Muscle of leg (tissue), 11 donors: ENCODE measurements around the gene ATF7. TPM values are rescaled to one million over a fixed set of nuclear protein-coding genes. Genes with fewer than 3 reads are reported as not detected.

Source experiments
- DNase-seq: peaks from one replicate; pipeline ENCODE4 v3.0.0; 2013
- H3K27ac ChIP-seq: one replicate; pipeline ENCODE4 v1.5.1; 2013; ENCODE audit warnings: mild to moderate bottlenecking, low read length, control low read depth
- H3K27me3 ChIP-seq: one replicate; pipeline ENCODE4 v1.6.1; 2013; ENCODE audit warnings: low read length; ENCODE audit not compliant: control insufficient read depth, insufficient read depth
- H3K36me3 ChIP-seq: one replicate; pipeline ENCODE4 v1.6.1; 2013; ENCODE audit warnings: low read length; ENCODE audit not compliant: control insufficient read depth, insufficient read depth
- H3K4me1 ChIP-seq: one replicate; pipeline ENCODE4 v1.6.1; 2013; ENCODE audit warnings: low read length; ENCODE audit not compliant: control insufficient read depth, insufficient read depth
- H3K4me3 ChIP-seq: one replicate; pipeline ENCODE4 v1.5.1; 2013; ENCODE audit warnings: low read length, control low read depth
- H3K9me3 ChIP-seq: replicated peaks from 2 replicates; pipeline ENCODE4 v1.6.1; 2013; ENCODE audit warnings: low read depth, low read length; ENCODE audit not compliant: control insufficient read depth
- WGBS: methylation state at CpG from one replicate; pipeline ENCODE4 v1.1.5; 2013; ENCODE audit warnings: missing lambda C conversion rate; ENCODE audit not compliant: insufficient coverage; 5-methylcytosine and 5-hydroxymethylcytosine counted together
- polyA plus RNA-seq, 8 donors: library from polyadenylated mRNA; unstranded; fragments of 120-200 nt; gene quantifications; one replicate each; pipeline versions ENCODE4 v1.2.1 to v1.2.3, GENCODE V29; 2013; ENCODE audit warnings: inconsistent platforms in 1 of 8, low replicate concordance in 1 of 8; ENCODE audit not compliant: insufficient read length in 8 of 8, insufficient read depth in 1 of 8
- total RNA-seq: library from RNA; stranded (reverse); fragments of 120-200 nt; gene quantifications from one replicate; pipeline ENCODE4 v1.2.4, GENCODE V29; 2013

Gene ATF7
- total and polyA plus RNA-seq, 9 donors = 18.8 to 53.5 (median 46.3) TPM

- 59% methylated on average over 3 of the region's 6 CpGs for WGBS
- no peak overlapping the region for H3K4me3 ChIP-seq
- DNase-seq = no peak
- H3K9me3 ChIP-seq = no peaks in the 10 kb centered on the region
- peaks cover 32% of the 10 kb centered on the region for H3K4me1 ChIP-seq
- peak overlapping the region; percentile 68 for H3K27ac ChIP-seq
- peaks cover 1% of the 10 kb centered on the region for H3K36me3 ChIP-seq
- no peaks in the 10 kb centered on the region for H3K27me3 ChIP-seq
Observed at GRCh38 chr12:53591301-53592206, 34.6 kb downstream of the ATF7 start.

DNA sequence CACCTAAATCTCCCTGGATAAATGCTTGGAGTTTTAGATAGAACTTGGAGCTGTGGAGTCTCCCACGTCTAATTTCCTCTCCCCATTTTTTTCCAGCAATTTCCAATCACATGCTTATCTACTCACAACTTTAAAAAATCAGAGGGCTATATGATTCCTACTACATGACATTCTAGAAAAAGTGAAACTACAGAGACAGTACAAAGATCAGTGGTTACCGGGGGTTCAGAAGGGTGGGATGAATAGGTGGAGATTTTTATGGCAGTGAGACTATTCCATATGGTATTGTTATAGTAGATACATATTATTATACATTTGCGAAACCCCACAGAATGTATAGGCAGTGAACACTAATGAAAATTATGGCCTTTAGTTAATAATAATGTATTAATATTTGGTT lies 35.5 kb downstream of the ATF7 start:
- Histone ChIP-seq H3K36me3 (peaks cover 2% of the 10 kb centered on the region), H3K4me3 (no peak overlapping the region), H3K27me3 (no peaks in the 10 kb centered on the region), H3K27ac (no peak overlapping the region), H3K4me1 (peaks cover 27% of the 10 kb centered on the region), H3K9me3 (no peaks in the 10 kb centered on the region)
- DNase-seq = no peak
- WGBS = no CpG with 5 or more reads among the region's 3 CpGs

- DNase-seq = no peak
- WGBS = no CpG with 5 or more reads among the region's 4 CpGs
- Histone ChIP-seq H3K4me3 (no peak overlapping the region), H3K4me1 (peaks cover 21% of the 10 kb centered on the region), H3K27ac (no peak overlapping the region), H3K9me3 (no peaks in the 10 kb centered on the region), H3K27me3 (no peaks in the 10 kb centered on the region), H3K36me3 (peaks cover 2% of the 10 kb centered on the region)
Observed at GRCh38 chr12:53589915-53590314, 36.3 kb downstream of the ATF7 start.

DNA sequence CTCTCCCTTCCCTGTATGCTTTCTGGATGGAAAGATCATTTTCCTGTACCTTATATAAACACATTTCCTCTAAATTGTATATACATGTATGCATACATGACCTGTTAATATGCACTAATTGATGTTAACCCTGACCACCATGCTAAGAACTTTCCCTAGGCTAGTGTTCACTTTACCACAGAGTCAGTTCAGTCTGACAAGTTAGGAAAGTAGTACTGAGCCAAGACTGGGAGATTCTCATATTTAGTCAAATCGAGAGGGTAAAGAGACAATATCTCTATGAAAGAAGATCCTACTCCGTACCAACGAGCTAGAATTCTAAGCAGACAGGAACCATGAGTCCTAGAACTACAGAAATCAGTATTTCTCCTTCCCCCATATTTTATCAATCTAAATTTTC lies 36.8 kb downstream of the ATF7 start:
- no peaks in the 10 kb centered on the region for H3K27me3 ChIP-seq
- no CpG with 5 or more reads among the region's 3 CpGs for WGBS

DNA sequence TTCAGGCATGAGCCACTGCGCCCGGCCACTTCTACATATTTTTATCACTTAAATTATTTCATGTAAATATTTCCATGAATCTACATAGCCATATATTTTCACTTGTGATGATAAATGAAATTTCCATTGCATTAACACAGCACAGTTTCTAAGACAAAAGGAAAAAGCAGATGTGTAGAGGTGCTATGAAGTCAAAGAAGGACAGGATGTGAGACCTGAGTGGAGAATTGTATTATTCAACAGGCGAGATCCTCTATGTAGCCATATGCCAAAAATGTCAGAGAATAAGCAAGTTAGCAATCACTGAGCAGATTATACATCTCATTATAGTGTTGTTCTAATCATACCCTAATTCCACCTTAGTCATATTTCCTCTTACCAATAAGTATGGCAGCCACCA lies 38.1 kb downstream of the ATF7 start:
- Histone ChIP-seq H3K27ac (no peak overlapping the region), H3K27me3 (no peaks in the 10 kb centered on the region), H3K9me3 (no peaks in the 10 kb centered on the region), H3K36me3 (peaks cover 2% of the 10 kb centered on the region), H3K4me3 (no peak overlapping the region), H3K4me1 (peaks cover 10% of the 10 kb centered on the region)
- DNase-seq = no peak
- no CpG with 5 or more reads among the region's 3 CpGs for WGBS

More for the DNA sequence above, 36.8 kb downstream of the ATF7 start:
- no peak for DNase-seq
- peaks cover 17% of the 10 kb centered on the region for H3K4me1 ChIP-seq
- no peaks in the 10 kb centered on the region for H3K9me3 ChIP-seq
- peaks cover 2% of the 10 kb centered on the region for H3K36me3 ChIP-seq
- H3K4me3 ChIP-seq = no peak overlapping the region
- no peak overlapping the region for H3K27ac ChIP-seq

DNA sequence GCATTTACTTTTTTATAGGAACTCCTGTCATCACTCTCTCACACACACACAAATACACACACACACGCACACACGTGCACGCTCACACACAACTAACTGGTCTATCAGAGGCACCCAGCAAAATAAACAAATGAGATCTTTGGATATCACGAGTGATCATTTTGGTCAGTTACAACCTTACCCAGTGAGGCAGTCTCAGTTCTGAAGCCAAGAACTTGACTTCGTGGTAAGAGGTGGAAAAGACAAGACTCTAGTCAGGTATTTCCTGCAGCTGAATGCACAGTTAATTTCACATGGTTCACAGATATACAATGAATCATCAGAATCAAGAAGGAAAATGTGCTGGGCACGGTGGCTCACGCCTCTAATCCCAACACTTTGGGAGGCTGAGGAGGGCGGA lies 39.4 kb downstream of the ATF7 start:
- no peak overlapping the region for H3K4me3 ChIP-seq
- WGBS = 100% methylated on average over 2 of the region's 8 CpGs
- peaks cover 2% of the 10 kb centered on the region for H3K36me3 ChIP-seq
- peaks cover 5% of the 10 kb centered on the region for H3K4me1 ChIP-seq
- no peaks in the 10 kb centered on the region for H3K27me3 ChIP-seq
- no peak for DNase-seq
- no peak overlapping the region for H3K27ac ChIP-seq
- no peaks in the 10 kb centered on the region for H3K9me3 ChIP-seq

DNA sequence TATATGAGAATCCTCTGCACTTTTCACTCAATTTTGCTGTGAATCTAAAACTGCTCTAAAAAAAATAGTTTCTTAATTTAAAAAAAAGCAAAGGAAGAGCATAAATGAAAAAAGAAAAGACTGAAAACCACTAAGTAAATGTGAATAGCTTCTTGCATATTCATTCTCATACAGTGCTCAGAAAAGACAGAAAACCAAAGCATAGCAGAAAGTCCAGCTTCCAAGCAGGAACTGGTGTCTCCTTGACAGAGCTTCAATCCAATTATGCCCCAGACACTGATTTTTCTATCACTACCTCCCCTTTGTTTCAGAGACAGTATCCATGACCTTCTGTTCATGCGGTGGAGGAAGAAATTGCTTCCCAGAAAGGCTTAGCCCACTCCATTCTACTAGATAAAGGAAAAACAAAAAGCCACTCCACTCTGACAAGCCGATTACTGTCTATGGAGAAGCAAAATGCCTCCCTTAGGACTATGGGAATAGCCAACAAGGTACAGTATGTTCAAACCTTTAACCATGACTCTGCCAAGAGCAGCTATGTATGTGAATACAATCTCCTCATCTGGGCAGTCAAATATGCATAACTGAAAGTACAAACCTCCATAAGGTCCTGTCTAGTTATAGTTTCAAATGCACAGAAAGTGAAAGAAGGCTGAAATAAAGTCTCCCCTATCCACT lies 40.6 kb downstream of the ATF7 start:
- 50% methylated on average over 2 of the region's 2 CpGs for WGBS
- DNase-seq = no peak
- Histone ChIP-seq H3K36me3 (peaks cover 2% of the 10 kb centered on the region), H3K9me3 (no peaks in the 10 kb centered on the region), H3K27ac (peak overlapping the region; percentile 37), H3K27me3 (no peaks in the 10 kb centered on the region), H3K4me1 (no peaks in the 10 kb centered on the region), H3K4me3 (no peak overlapping the region)

DNA sequence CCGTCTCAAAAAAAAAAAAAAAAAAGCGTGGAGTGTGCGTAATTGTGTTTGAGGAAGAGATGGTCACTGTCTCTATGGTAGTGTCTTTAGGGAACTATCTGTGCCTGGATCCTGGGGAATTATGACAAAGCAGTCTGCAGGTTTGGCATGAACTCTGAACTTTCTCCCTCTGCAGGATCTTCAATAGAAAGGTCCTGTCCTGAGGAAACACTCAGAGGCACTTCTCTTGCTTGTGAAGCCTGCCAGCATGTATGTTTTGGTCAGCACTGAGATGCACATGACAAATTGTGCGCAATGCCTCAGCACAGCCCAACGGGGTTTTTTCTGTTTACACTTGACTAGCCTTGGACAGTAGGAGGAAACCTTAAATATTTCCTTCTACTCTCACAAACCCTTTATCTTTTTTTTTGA lies 46.6 kb downstream of the ATF7 start:
- no peaks in the 10 kb centered on the region for H3K9me3 ChIP-seq

GRCh38 chr12:53578783-53579182 lies 47.4 kb downstream of the ATF7 start:
- H3K9me3 ChIP-seq = no peaks in the 10 kb centered on the region
- no peak overlapping the region for H3K27ac ChIP-seq
- H3K36me3 ChIP-seq = peaks cover 14% of the 10 kb centered on the region
- peaks cover 3% of the 10 kb centered on the region for H3K4me1 ChIP-seq
- no peaks in the 10 kb centered on the region for H3K27me3 ChIP-seq
- no peak for DNase-seq
- 83% methylated on average over 2 of the region's 5 CpGs for WGBS
- no peak overlapping the region for H3K4me3 ChIP-seq

More for the DNA sequence above, 46.6 kb downstream of the ATF7 start:
- Histone ChIP-seq H3K4me3 (no peak overlapping the region), H3K36me3 (peaks cover 14% of the 10 kb centered on the region), H3K4me1 (peaks cover 3% of the 10 kb centered on the region), H3K27me3 (no peaks in the 10 kb centered on the region), H3K27ac (no peak overlapping the region)
- 77% methylated on average over 2 of the region's 5 CpGs for WGBS
- DNase-seq = no peak

GRCh38 chr12:53577941-53578352 lies 48.2 kb downstream of the ATF7 start:
- H3K4me3 ChIP-seq = no peak overlapping the region
- no peak overlapping the region for H3K27ac ChIP-seq
- peaks cover 14% of the 10 kb centered on the region for H3K36me3 ChIP-seq
- no peaks in the 10 kb centered on the region for H3K27me3 ChIP-seq
- no peaks in the 10 kb centered on the region for H3K9me3 ChIP-seq
- H3K4me1 ChIP-seq = peaks cover 3% of the 10 kb centered on the region
- no peak for DNase-seq
- WGBS = no CpG with 5 or more reads among the region's 4 CpGs
